Natural killer cell (primary cell): Measurements from ENCODE around the gene ZNF106. TPM values are rescaled to one million over a fixed set of nuclear protein-coding genes. Genes with fewer than 3 reads are reported as not detected.

Experiments used
- ATAC-seq, 3 donors: fragments of 150-1000 bp in 2 of 3; fragments of 200-7000 bp in 1 of 3; cut with Tn5 transposase; 1 replicate in 1 of 3; 2 replicates in 2 of 3; pipeline ENCODE4 v1.10.0; 2021; ENCODE audit warnings: mild to moderate bottlenecking in 2 of 3, moderate library complexity in 2 of 3
- DNase-seq, 2 donors: peaks; one replicate each; pipeline versions ENCODE4 v3.0.0 to v3.0.0-alpha.2; 2013 to 2021; ENCODE audit warnings: mixed read lengths in 1 of 2
- H3K27ac ChIP-seq: one replicate; pipeline ENCODE4 v1.5.1; 2013; ENCODE audit warnings: mild to moderate bottlenecking, low read length
- H3K27me3 ChIP-seq: one replicate; pipeline ENCODE4 v1.6.1; 2013; ENCODE audit warnings: low read length; ENCODE audit not compliant: control insufficient read depth, insufficient read depth
- H3K36me3 ChIP-seq: one replicate; pipeline ENCODE4 v1.6.1; 2013; ENCODE audit warnings: low read length; ENCODE audit not compliant: control insufficient read depth, insufficient read depth
- H3K4me1 ChIP-seq: one replicate; pipeline ENCODE4 v1.6.1; 2013; ENCODE audit warnings: low read length; ENCODE audit not compliant: control insufficient read depth, insufficient read depth
- H3K4me3 ChIP-seq: one replicate; pipeline ENCODE4 v1.5.1; 2013; ENCODE audit warnings: low read length
- H3K9me3 ChIP-seq: one replicate; pipeline ENCODE4 v1.6.1; 2013; ENCODE audit warnings: low read length; ENCODE audit not compliant: control insufficient read depth, insufficient read depth
- H3K27ac Mint-ChIP-seq, 2 donors: one replicate each; pipeline ENCODE4 v1.8.0; 2022; ENCODE audit warnings: mild to moderate bottlenecking in 2 of 2, mixed read lengths in 2 of 2, moderate library complexity in 1 of 2
- H3K27me3 Mint-ChIP-seq, 2 donors: one replicate each; pipeline ENCODE4 v1.8.0; 2022; ENCODE audit warnings: low read depth in 2 of 2, mixed read lengths in 2 of 2
- H3K36me3 Mint-ChIP-seq: one replicate; pipeline ENCODE4 v1.8.0; 2022; ENCODE audit warnings: mixed read lengths
- H3K4me1 Mint-ChIP-seq, 2 donors: one replicate each; pipeline ENCODE4 v1.8.0; 2022; ENCODE audit warnings: mixed read lengths in 2 of 2
- H3K4me3 Mint-ChIP-seq: one replicate; pipeline ENCODE4 v1.8.0; 2022; ENCODE audit warnings: mild to moderate bottlenecking, moderate library complexity, mixed read lengths
- H3K9me3 Mint-ChIP-seq, 2 donors: one replicate each; pipeline ENCODE4 v1.8.0; 2022; ENCODE audit warnings: mixed read lengths in 2 of 2
- CTCF ChIP-seq: fragments of 200-600 bp; IDR thresholded peaks from one replicate; pipeline ENCODE4 v1.8.0; 2022; ENCODE audit warnings: antibody characterized with exemption
- WGBS: methylation state at CpG from one replicate; pipeline ENCODE4 v1.1.7; 2013; ENCODE audit warnings: missing lambda C conversion rate; ENCODE audit not compliant: insufficient coverage; 5-methylcytosine and 5-hydroxymethylcytosine counted together
- intact Hi-C: fragments of 100-400 bp; cut with micrococcal nuclease; formaldehyde crosslinking; loops from one replicate; pipeline ENCODE4 v1.14.2; 2022
- total RNA-seq, 4 donors: library from RNA; stranded (reverse); fragments of 120-200 nt in 1 of 4; gene quantifications; one replicate each; pipeline versions ENCODE4 v1.2.3 to v1.2.4, GENCODE V29; 2013 to 2022

ZNF106 gene
- total RNA-seq, 3 donors from 2014 or later (not counting 1 experiment from before 2014, with no cell fraction given): 39.6 to 53.1 (median 52.2) TPM

GRCh38 chr15:42457445-42458442, 33.2 kb downstream of the ZNF106 start:
- no peaks in the 10 kb centered on the region for H3K4me1 ChIP-seq
- peak overlapping the region; percentile 54 for H3K27ac ChIP-seq
- intact Hi-C loops: no loop called here
- Mint-ChIP-seq H3K27ac (no peak overlapping the region), H3K4me1 (peaks cover 13 to 24% of the 10 kb centered on the region in 2 donors), H3K27me3 (no peaks in the 10 kb centered on the region), H3K4me3 (no peak overlapping the region), H3K9me3 (no peaks in the 10 kb centered on the region), H3K36me3 (no peaks in the 10 kb centered on the region)
- no peak for DNase-seq
- WGBS: 91% methylated on average over 7 of the region's 8 CpGs
- no peaks in the 10 kb centered on the region for H3K27me3 ChIP-seq
- H3K9me3 ChIP-seq: no peaks in the 10 kb centered on the region
- peaks cover 6% of the 10 kb centered on the region for H3K36me3 ChIP-seq
- no peak for ATAC-seq
- TF ChIP-seq CTCF: no peak
- H3K4me3 ChIP-seq: no peak overlapping the region

- Mint-ChIP-seq H3K27ac (no peak overlapping the region), H3K27me3 (no peaks in the 10 kb centered on the region), H3K36me3 (peaks cover under 1% of the 10 kb centered on the region), H3K4me3 (no peak overlapping the region), H3K4me1 (peaks cover 13 to 24% of the 10 kb centered on the region in 2 donors), H3K9me3 (no peaks in the 10 kb centered on the region)
- DNase-seq (no peak), ATAC-seq (no peak)
- 63% methylated on average over 3 of the region's 3 CpGs for WGBS
- H3K4me1 ChIP-seq: no peaks in the 10 kb centered on the region
- H3K9me3 ChIP-seq: no peaks in the 10 kb centered on the region
- peaks cover 6% of the 10 kb centered on the region for H3K36me3 ChIP-seq
- TF ChIP-seq CTCF: no peak
- H3K4me3 ChIP-seq: no peak overlapping the region
- H3K27me3 ChIP-seq: no peaks in the 10 kb centered on the region
- intact Hi-C loops: no loop called here
- H3K27ac ChIP-seq: no peak overlapping the region
These were observed 34.0 kb downstream of the ZNF106 start for GRCh38 chr15:42456971-42457370.

DNA sequence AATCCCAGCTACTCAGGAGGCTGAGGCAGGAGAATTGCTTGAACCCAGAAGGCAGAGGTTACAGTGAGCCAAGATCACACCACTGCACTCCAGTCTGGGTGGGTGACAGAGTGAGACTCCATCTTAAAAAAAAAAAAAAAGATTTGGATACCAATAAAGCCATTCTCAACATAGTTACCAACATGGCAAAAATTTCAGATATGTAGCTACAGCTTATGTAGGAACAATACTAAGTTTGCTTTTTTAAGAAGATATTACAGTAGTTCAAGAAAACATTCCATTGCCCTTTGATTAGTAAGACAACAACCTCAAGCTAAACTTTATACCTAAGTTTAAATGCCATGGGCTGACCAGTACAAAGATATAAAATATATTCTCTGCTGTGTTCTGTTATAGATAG, 34.4 kb downstream of the ZNF106 start:
- H3K27me3 ChIP-seq: no peaks in the 10 kb centered on the region
- H3K9me3 Mint-ChIP-seq: no peaks in the 10 kb centered on the region
- intact Hi-C loops: no loop called here
- DNase-seq: no peak
- H3K36me3 Mint-ChIP-seq: peaks cover 5% of the 10 kb centered on the region
- no peak overlapping the region for H3K27ac Mint-ChIP-seq
- H3K4me3 ChIP-seq: no peak overlapping the region
- no peaks in the 10 kb centered on the region for H3K9me3 ChIP-seq
- H3K4me3 Mint-ChIP-seq: no peak overlapping the region
- H3K4me1 Mint-ChIP-seq: peaks cover 13 to 23% of the 10 kb centered on the region in 2 donors
- TF ChIP-seq CTCF: no peak
- no peaks in the 10 kb centered on the region for H3K27me3 Mint-ChIP-seq
- no peak overlapping the region for H3K27ac ChIP-seq
- H3K4me1 ChIP-seq: no peaks in the 10 kb centered on the region
- no peak for ATAC-seq
- peaks cover 9% of the 10 kb centered on the region for H3K36me3 ChIP-seq
